ENCODE measurements around the gene TMIE.

Gene TMIE

GRCh38 chr3:46669191-46669999, 31.8 kb upstream of the TMIE start:
- TF ChIP-seq CTCF (IDR thresholded peaks at IDR 0.05; ENCODE audit: insufficient read depth, low read depth, low read length, missing control alignments) = no peak
- no peak overlapping the region for H3K4me3 ChIP-seq (ENCODE audit: low read length)
- no peak for DNase-seq (ENCODE audit: low read depth)

- no peak for DNase-seq (ENCODE audit: low read depth)
- TF ChIP-seq CTCF (IDR thresholded peaks at IDR 0.05; ENCODE audit: insufficient read depth, low read depth, low read length, missing control alignments) = no peak
- no peak overlapping the region for H3K4me3 ChIP-seq (ENCODE audit: low read length)
These were observed 30.9 kb upstream of the TMIE start for GRCh38 chr3:46670000-46670890.

- H3K4me3 ChIP-seq (ENCODE audit: low read length) = no peak overlapping the region
- no peak for TF ChIP-seq CTCF (IDR thresholded peaks at IDR 0.05; ENCODE audit: insufficient read depth, low read depth, low read length, missing control alignments)
- DNase-seq (ENCODE audit: low read depth) = no peak
These were observed 30.2 kb upstream of the TMIE start for GRCh38 chr3:46670891-46671427.

GRCh38 chr3:46671541-46672348, 29.4 kb upstream of the TMIE start:
- TF ChIP-seq CTCF (IDR thresholded peaks at IDR 0.05; ENCODE audit: insufficient read depth, low read depth, low read length, missing control alignments) = no peak
- H3K4me3 ChIP-seq (ENCODE audit: low read length) = no peak overlapping the region
- no peak for DNase-seq (ENCODE audit: low read depth)

DNA sequence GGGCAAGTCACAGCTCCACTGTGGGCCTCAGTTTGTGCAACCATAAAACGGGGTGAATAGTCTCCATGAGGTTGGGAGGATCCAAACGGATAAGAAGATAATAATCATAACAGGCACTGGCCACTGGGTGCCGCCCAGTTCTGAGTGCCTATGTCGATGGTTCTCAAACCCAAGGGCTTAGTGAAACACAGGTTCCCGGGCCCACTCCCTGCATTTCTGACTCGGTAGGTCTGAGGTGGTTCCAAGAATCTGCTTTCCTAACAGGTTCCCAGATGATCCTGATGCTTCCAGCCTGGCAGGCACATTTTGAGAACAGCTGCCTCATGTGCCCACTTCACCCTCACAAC, 28.9 kb upstream of the TMIE start:
- no peak overlapping the region for H3K4me3 ChIP-seq (ENCODE audit: low read length)
- no peak for TF ChIP-seq CTCF (IDR thresholded peaks at IDR 0.05; ENCODE audit: insufficient read depth, low read depth, low read length, missing control alignments)
- no peak for DNase-seq (ENCODE audit: low read depth)

DNA sequence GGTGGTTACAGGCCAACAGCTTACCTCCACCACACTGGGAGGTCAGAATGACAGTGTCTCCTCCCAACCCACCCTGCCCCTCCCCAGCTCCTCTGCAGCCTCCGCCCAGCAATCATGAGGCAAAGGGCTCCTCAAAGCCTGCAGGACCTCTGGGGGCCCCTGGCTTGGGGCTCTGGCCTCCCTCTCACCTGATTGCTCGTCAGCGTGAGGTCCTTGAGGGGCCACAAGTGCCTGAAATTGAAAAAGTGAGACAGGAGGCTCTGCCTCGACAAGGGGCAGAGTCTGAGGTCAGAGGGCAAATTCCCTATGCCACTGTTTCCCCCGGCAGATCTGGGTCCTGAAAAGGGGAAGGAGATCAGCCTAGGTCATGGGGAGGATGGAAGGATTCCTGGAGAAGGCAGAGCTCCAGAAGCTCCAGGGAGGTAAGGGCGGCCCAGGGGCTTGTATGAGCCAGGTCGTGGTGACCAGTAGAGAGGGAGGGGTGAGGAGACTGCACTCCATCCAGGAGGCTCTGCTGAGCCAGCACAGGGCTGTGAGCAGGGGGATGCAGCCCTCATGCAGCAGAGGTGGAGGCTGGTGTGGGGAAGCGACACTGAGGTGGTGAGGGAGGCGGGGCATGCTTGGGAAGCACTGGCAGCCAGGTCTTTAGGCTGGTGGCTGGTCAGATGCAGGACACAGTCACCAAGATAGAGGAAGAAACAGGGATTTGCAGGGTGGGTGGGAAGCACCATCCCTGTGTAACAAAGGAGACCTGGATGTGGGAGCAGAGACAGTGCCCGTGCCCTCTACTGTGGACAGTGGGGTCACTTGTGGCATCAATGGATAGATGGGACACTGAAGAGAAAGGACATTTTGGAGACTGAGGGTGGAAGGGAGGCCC, 27.8 kb upstream of the TMIE start:
- H3K4me3 ChIP-seq (ENCODE audit: low read length) = no peak overlapping the region
- no peak for DNase-seq (ENCODE audit: low read depth)
- no peak for TF ChIP-seq CTCF (IDR thresholded peaks at IDR 0.05; ENCODE audit: insufficient read depth, low read depth, low read length, missing control alignments)

All from epithelial cell of esophagus (primary cell).